G401 (cell line): Measurements from ENCODE around the gene KIF26A. TPM values are rescaled to one million over a fixed set of nuclear protein-coding genes. Genes with fewer than 3 reads are reported as not detected.

Experiments used
- DNase-seq: peaks from one replicate; pipeline ENCODE4 v3.0.0-alpha.2; 2015; ENCODE audit warnings: low spot score
- in situ Hi-C: cut with HindIII; loops from 2 replicates; pipeline ENCODE4 v1.10.0; 2016; ENCODE audit warnings: low sequenced_read_pairs, mixed read lengths
- total RNA-seq: library from RNA; depleted of rRNA; stranded (reverse); fragments of >200 nt; shearing (Covaris generic); gene quantifications from 2 replicates; pipeline ENCODE4 v1.2.3, GENCODE V29; 2014

KIF26A gene
- total RNA-seq, 1 experiment from 2014 or later: 19.8 TPM

- DNase-seq: no peak
- in situ Hi-C loops: no loop called here
Observed at GRCh38 chr14:104121142-104121541, 17.2 kb upstream of the KIF26A start.

DNA sequence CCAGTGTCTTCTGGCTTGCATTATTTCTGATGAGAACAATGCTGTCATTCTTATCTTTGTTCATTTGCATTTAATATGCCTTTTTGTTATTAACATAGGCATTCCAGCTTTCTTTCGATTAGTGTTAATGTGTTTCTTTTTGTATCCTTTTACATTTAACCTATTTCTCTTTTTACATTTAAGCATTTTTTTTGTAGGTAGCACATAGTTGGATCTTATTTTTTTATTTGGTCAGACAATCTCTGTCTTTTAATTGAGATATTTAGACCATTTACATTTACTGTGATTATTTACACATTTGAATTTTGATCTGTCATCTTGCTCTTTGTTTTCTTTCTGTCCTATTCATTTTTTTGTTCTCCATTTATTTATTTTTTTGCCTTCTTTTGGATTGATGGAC lies 14.5 kb upstream of the KIF26A start:
- in situ Hi-C loops: no loop called here
- DNase-seq: no peak

- in situ Hi-C loops: no loop called here
- no peak for DNase-seq
Observed at GRCh38 chr14:104125011-104125410, 13.4 kb upstream of the KIF26A start.

DNA sequence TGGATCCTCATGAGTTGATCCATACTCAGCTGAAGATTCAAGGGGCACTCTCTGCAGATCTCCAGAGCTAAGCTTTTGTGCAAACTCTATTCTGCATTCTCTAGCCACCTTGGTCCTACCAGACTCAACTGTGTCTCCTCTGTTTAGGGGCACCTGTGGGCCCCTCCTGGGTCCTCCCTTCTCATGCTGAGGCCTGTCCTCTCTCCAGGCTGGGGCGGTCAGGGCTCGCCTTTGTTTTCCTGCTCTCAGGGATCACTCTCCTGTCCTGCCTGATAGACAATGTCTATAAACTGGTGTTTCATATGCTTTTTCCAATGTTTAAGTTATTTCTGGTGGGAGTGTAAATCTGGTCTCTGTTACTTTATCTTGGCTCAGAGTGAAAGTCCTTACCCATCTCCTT lies 11.6 kb upstream of the KIF26A start:
- in situ Hi-C loops: no loop called here
- no peak for DNase-seq

GRCh38 chr14:104128981-104129380 lies 9.4 kb upstream of the KIF26A start:
- DNase-seq: no peak
- in situ Hi-C loops: no loop called here

- in situ Hi-C loops: no loop called here
- DNase-seq: no peak
Observed at GRCh38 chr14:104129556-104129955, 8.8 kb upstream of the KIF26A start.

DNA sequence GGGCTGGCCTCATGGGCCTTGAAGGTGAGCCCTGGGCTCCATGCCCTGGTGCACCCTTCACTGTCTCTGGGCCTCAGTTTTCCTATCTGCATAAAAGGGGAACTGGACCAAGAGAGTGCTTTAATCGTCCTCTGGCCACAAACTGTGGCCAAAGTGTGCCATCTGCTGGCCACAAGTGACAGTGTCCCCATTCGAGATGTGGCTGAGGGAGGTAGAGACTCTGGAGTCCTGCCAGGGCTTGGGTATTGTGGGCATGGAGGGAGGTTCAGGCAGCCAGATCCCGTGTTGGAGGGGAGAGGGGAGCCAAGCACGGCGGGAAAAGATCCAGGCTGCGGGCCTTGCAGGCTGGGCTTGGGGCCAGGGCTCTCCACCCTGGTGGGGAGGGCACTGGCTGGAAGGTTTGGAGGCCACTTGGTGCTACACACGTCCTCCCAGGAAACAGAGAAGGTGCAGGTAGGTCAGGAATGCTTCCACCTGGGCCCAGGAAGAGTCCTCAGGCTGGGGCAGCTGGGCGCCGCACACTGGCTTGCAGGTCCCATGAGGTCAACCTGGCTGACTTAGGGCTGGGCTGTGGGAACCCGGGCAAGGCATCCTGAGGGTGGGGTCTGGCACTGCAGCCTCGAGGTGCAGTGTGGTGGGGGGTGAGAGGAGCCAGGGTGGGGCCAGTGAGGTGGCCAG lies 7.3 kb upstream of the KIF26A start:
- peak; percentile 30 for DNase-seq
- in situ Hi-C loops: no loop called here

- in situ Hi-C loops: no loop called here
- no peak for DNase-seq
Observed at GRCh38 chr14:104131968-104132732, 6.2 kb upstream of the KIF26A start.

- no peak for DNase-seq
Observed at GRCh38 chr14:104132981-104133380, 5.4 kb upstream of the KIF26A start.

GRCh38 chr14:104133496-104133895 lies 4.9 kb upstream of the KIF26A start:
- in situ Hi-C loops: no loop called here
- no peak for DNase-seq

More at GRCh38 chr14:104132981-104133380, 5.4 kb upstream of the KIF26A start:
- in situ Hi-C loops: no loop called here

GRCh38 chr14:104134061-104134965 lies 4.1 kb upstream of the KIF26A start:
- in situ Hi-C loops: no loop called here
- no peak for DNase-seq

GRCh38 chr14:104135121-104135903 lies 3.1 kb upstream of the KIF26A start:
- in situ Hi-C loops: no loop called here
- no peak for DNase-seq

DNA sequence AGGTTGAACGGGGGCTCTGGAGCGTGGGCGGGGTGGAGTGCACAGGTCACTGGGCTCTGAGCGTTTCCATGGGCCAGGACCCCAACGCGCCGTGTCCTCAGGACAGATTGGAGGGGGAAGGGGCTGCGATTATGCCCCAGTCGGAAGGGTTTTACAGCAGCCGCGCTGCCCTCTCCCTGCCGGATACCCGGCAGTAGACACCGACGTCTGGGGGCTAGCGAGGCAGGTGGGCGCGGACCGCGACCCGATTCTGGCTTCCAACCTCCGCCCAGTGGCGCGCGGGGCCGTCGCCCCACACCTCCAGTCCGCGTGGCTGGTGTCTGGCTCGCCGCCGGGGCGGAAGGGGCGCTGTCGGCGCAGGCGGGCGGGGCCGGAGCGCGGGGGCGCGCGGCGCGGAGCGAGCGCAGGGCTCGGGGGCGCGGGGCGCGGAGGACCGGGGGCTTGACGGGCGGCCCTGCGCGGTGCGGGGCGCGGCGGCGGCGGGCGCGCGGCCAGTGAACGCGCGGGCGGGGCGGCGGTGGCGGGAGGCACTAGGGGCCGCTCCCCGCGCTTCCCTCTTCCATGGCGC lies 2.4 kb upstream of the KIF26A start:
- DNase-seq: no peak
- in situ Hi-C loops: no loop called here

DNA sequence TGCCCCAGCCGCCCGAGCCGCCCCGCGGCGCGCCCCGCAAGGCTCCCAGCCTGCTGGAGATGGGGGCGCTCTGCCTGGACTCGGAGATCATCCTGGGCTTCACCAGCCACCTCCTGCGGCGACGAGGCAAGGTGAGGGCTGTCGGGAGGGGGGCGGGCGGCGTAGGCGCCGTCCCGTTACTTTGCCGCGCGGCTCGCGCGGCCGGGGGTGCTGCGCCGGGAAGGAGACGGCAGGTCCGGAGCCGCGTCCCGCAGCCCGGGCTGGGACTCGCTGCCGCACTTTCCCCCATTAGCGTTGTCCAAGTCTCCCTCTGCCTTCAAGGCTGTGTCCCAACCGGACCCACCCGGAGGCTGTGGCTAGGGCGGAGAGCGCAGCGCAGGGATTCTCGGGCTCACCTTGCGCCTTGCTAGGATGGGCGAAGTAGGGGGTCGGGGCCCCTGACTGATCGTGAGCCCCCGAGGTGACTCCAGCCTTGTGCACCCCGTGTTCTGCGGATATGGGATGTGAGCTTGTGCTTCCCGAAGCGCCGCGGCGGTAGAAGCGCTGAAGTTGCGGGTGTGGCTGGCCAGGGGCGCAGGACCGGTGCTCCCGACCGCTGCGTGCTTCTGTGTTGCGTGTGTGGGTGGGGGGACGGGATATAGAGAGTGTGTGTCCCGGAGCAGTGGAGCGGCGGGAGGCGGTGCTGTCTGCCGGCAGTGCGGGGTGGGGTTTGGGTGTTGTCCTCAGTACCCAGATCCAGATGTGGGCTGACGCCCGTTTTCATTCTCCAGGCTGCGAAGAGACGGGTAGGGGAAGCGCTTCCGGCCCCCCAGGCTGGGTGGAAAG lies 1.7 kb upstream of the KIF26A start:
- in situ Hi-C loops: no loop called here
- DNase-seq: no peak

- peak; percentile 19 for DNase-seq
- in situ Hi-C loops: no loop called here
Observed at GRCh38 chr14:104137297-104138097, 890 bp upstream of the KIF26A start.

- DNase-seq: no peak
- in situ Hi-C loops: no loop called here
Observed at GRCh38 chr14:104138718-104139459, 502 bp downstream of the KIF26A start.
